C4-2B (cell line): Measurements from ENCODE around the gene SUSD4.

ENCODE experiments used
- CTCF ChIP-seq: fragments of 450-650 bp; conservative IDR thresholded peaks from 2 replicates; pipeline ENCODE4 v1.5.1; 2017; ENCODE audit warnings: mild to moderate bottlenecking
- ZFX ChIP-seq: fragments of 450-650 bp; IDR thresholded peaks from 2 replicates; pipeline ENCODE4 v1.6.1; 2017

GRCh38 chr1:223285452-223285851 lies 78.5 kb downstream of the SUSD4 start:
- no peak for TF ChIP-seq CTCF
- no peak for TF ChIP-seq ZFX
